GM23338 (cell line): Measurements from ENCODE around the gene MBD2. TPM values are rescaled to one million over a fixed set of nuclear protein-coding genes. Genes with fewer than 3 reads are reported as not detected.

Experiments used
- ATAC-seq: fragments of 200-7000 bp; cut with Tn5 transposase; 3 replicates; pipeline ENCODE4 v1.9.1; 2020
- DNase-seq: peaks from one replicate; pipeline ENCODE4 v3.0.0-alpha.2; 2015; ENCODE audit warnings: low spot score
- H2AFZ ChIP-seq: fragments of 200-600 bp; sonication (generic); 2 replicates; pipeline ENCODE4 v1.8.0; 2016; ENCODE audit warnings: antibody characterized with exemption, mild to moderate bottlenecking, moderate library complexity
- H3F3A ChIP-seq: fragments of 200-600 bp; sonication (generic); replicated peaks from 2 replicates; pipeline ENCODE4 v1.8.0; 2017; ENCODE audit warnings: antibody characterized with exemption, mixed run types, low read depth
- H3K27ac ChIP-seq: fragments of 200-600 bp; sonication (generic); 2 replicates; pipeline ENCODE4 v1.6.1; 2016; ENCODE audit warnings: low read depth
- H3K27me3 ChIP-seq: fragments of 200-600 bp; sonication (generic); 2 replicates; pipeline ENCODE4 v1.8.0; 2016; ENCODE audit warnings: mild to moderate bottlenecking, mixed run types, moderate library complexity; ENCODE audit not compliant: insufficient read depth
- H3K36me3 ChIP-seq: fragments of 200-600 bp; sonication (generic); 2 replicates; pipeline ENCODE4 v1.8.0; 2016; ENCODE audit warnings: mild to moderate bottlenecking; ENCODE audit not compliant: insufficient read depth
- H3K4me1 ChIP-seq: fragments of 200-600 bp; sonication (generic); 2 replicates; pipeline ENCODE4 v1.8.0; 2016; ENCODE audit warnings: mild to moderate bottlenecking, moderate library complexity; ENCODE audit not compliant: insufficient read depth
- H3K4me2 ChIP-seq: fragments of 200-600 bp; sonication (generic); 2 replicates; pipeline ENCODE4 v1.7.1; 2017; ENCODE audit warnings: mixed run types
- H3K4me3 ChIP-seq: fragments of 200-600 bp; sonication (generic); 2 replicates; pipeline ENCODE4 v1.6.1; 2016; ENCODE audit warnings: mixed run types
- H3K79me2 ChIP-seq: fragments of 200-600 bp; sonication (generic); replicated peaks from 2 replicates; pipeline ENCODE4 v1.8.0; 2017; ENCODE audit warnings: mild to moderate bottlenecking; ENCODE audit not compliant: insufficient read depth
- H3K9me2 ChIP-seq: fragments of 200-600 bp; sonication (generic); 2 replicates; pipeline ENCODE4 v1.8.0; 2017; ENCODE audit not compliant: insufficient read depth
- H4K20me1 ChIP-seq: fragments of 200-600 bp; sonication (generic); replicated peaks from 2 replicates; pipeline ENCODE4 v1.8.0; 2017; ENCODE audit warnings: mild to moderate bottlenecking; ENCODE audit not compliant: insufficient read depth
- H3K27ac Mint-ChIP-seq: 2 replicates; pipeline ENCODE4 v1.8.0; 2020; ENCODE audit warnings: inconsistent platforms, mild to moderate bottlenecking, moderate library complexity, mixed read lengths
- H3K27me3 Mint-ChIP-seq: 3 replicates; pipeline ENCODE4 v1.8.0; 2022; ENCODE audit warnings: low read depth, mild to moderate bottlenecking, moderate library complexity, mixed read lengths, inconsistent platforms; ENCODE audit not compliant: insufficient read depth, poor library complexity
- H3K36me3 Mint-ChIP-seq: 3 replicates; pipeline ENCODE4 v1.8.0; 2021; ENCODE audit warnings: low read depth, mild to moderate bottlenecking, inconsistent platforms, moderate library complexity, mixed read lengths
- H3K4me1 Mint-ChIP-seq: 3 replicates; pipeline ENCODE4 v1.8.0; 2020; ENCODE audit warnings: mild to moderate bottlenecking, inconsistent platforms, mixed read lengths
- H3K4me3 Mint-ChIP-seq: 3 replicates; pipeline ENCODE4 v1.8.0; 2021; ENCODE audit warnings: moderate library complexity, mild to moderate bottlenecking, inconsistent platforms, mixed read lengths
- H3K9me3 Mint-ChIP-seq: 3 replicates; pipeline ENCODE4 v1.8.0; 2020; ENCODE audit warnings: moderate library complexity, mild to moderate bottlenecking, inconsistent platforms, mixed read lengths
- CREB1 ChIP-seq: fragments of 250-450 bp; sonication (Bioruptor Pico); IDR thresholded peaks from 2 replicates; pipeline ENCODE4 v1.5.0; 2020; ENCODE audit warnings: low read depth, mild to moderate bottlenecking, moderate library complexity
- CTCF ChIP-seq, 2 experiments: fragments of 200-600 bp in 1 of 2; sonication (generic) in 1 of 2; conservative IDR thresholded peaks; 2 replicates each; pipeline versions ENCODE4 v1.5.1 to v1.6.1; 2016 to 2017; ENCODE audit warnings: antibody characterized with exemption in 2 of 2, low read depth in 2 of 2, mild to moderate bottlenecking in 2 of 2, moderate library complexity in 1 of 2
- ETS1 ChIP-seq: IDR thresholded peaks from 2 replicates; pipeline ENCODE4 v1.6.1; 2016; ENCODE audit warnings: antibody characterized with exemption
- EZH2 ChIP-seq: fragments of 200-600 bp; sonication (generic); IDR thresholded peaks from one replicate; pipeline ENCODE4 v1.8.0; 2017; ENCODE audit warnings: antibody characterized with exemption, mild to moderate bottlenecking, low read depth; ENCODE audit not compliant: unreplicated experiment
- EZH2phosphoT487 ChIP-seq: fragments of 200-600 bp; sonication (generic); IDR thresholded peaks from one replicate; pipeline ENCODE4 v1.8.1; 2018; ENCODE audit warnings: antibody characterized with exemption; ENCODE audit not compliant: unreplicated experiment
- JUNB ChIP-seq: IDR thresholded peaks from one replicate; pipeline ENCODE4 v1.6.1; 2016; ENCODE audit warnings: antibody characterized with exemption; ENCODE audit not compliant: unreplicated experiment
- NANOG ChIP-seq: IDR thresholded peaks from 2 replicates; pipeline ENCODE4 v1.6.1; 2016; ENCODE audit warnings: antibody characterized with exemption, borderline replicate concordance
- POLR2AphosphoS5 ChIP-seq: IDR thresholded peaks from 2 replicates; pipeline ENCODE4 v1.6.1; 2016; ENCODE audit warnings: antibody characterized with exemption, low read depth
- REST ChIP-seq: IDR thresholded peaks from one replicate; pipeline ENCODE4 v1.6.1; 2018; ENCODE audit warnings: antibody characterized with exemption; ENCODE audit not compliant: unreplicated experiment
- STAT1 ChIP-seq: IDR thresholded peaks from one replicate; pipeline ENCODE4 v1.6.1; 2016; ENCODE audit warnings: antibody characterized with exemption; ENCODE audit not compliant: unreplicated experiment
- ZNF114 ChIP-seq: fragments of 250-450 bp; sonication (Bioruptor Pico); IDR thresholded peaks from 2 replicates; pipeline ENCODE4 v1.5.0; 2020; ENCODE audit warnings: mild to moderate bottlenecking, moderate library complexity
- ZNF331 ChIP-seq: fragments of 250-450 bp; sonication (Bioruptor Pico); IDR thresholded peaks from 2 replicates; pipeline ENCODE4 v1.5.0; 2020; ENCODE audit warnings: low read depth, mild to moderate bottlenecking, moderate library complexity
- ZNF462 ChIP-seq: fragments of 250-450 bp; sonication (Bioruptor Pico); IDR thresholded peaks from 2 replicates; pipeline ENCODE4 v1.5.0; 2020; ENCODE audit warnings: mild to moderate bottlenecking, moderate library complexity
- polyA plus RNA-seq: library from polyadenylated mRNA; unstranded; fragments of >200 nt; fragmentation: Nextera tagmentation; extraction: Ambion mirVana; gene quantifications from 2 replicates; pipeline ENCODE4 v1.2.1, GENCODE V29; 2016
- total RNA-seq: library from RNA; depleted of rRNA; stranded (reverse); fragments of >200 nt; shearing (Covaris generic); gene quantifications from 2 replicates; pipeline ENCODE4 v1.2.3, GENCODE V29; 2014

The MBD2 gene
- total and polyA plus RNA-seq, 2 experiments from 2014 or later = 11.2 to 39.2 TPM

DNA sequence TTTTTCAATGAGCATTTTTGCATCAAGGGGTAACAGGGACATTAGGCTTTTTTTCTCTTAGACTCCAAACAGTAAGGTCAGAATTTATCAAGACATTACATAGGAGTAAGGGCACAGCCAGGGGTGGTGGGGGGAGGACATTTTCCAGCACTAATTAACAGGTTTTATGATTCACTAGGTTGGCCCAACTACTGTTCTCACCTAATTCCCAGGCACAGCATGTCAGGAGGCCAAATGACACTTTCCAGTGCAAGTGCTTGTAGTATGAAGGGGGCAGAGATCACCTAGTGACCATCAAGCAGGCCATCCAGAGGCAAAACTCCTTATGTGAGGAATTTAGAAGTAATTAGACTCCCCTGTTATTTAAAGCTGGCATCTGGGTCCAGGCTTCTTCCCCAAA, 3.9 kb upstream of the MBD2 start:
- Mint-ChIP-seq H3K27me3 (no peaks in the 10 kb centered on the region), H3K4me3 (no peak overlapping the region)

More for the DNA sequence above, 3.9 kb upstream of the MBD2 start:
- no peak for DNase-seq
- Histone ChIP-seq H2AFZ (no peak overlapping the region; the same call in 1 of the 2 replicates), H3K27me3 (no peaks in the 10 kb centered on the region), H3K36me3 (no peaks in the 10 kb centered on the region), H3K9me2 (peaks cover 4% of the 10 kb centered on the region), H3K4me2 (no peak overlapping the region), H3F3A (no peaks in the 10 kb centered on the region), H3K4me1 (peaks cover 7% of the 10 kb centered on the region), H3K4me3 (no peak overlapping the region), H3K79me2 (peaks cover 5% of the 10 kb centered on the region), H4K20me1 (peaks cover 1% of the 10 kb centered on the region; the same call in 1 of the 2 replicates), H3K27ac (no peak overlapping the region)
- peaks cover 4% of the 10 kb centered on the region; the same call in 2 of the 3 replicates for H3K4me1 Mint-ChIP-seq
- no peak for TF ChIP-seq ZNF114
- no peak for TF ChIP-seq CREB1 (CRISPR knock-in tag)
- no peak for TF ChIP-seq REST
- TF ChIP-seq ZNF331 = no peak
- no peak for TF ChIP-seq ETS1
- TF ChIP-seq STAT1 = no peak
- TF ChIP-seq CTCF (conservative IDR thresholded peaks at IDR 0.05; ENCODE audit: low read depth in 2 of 2) = no peak
- no peak for TF ChIP-seq EZH2
- no peak for TF ChIP-seq ZNF462 (CRISPR knock-in tag)
- TF ChIP-seq POLR2AphosphoS5 = no peak
- TF ChIP-seq NANOG = no peak
- no peak for TF ChIP-seq JUNB
- TF ChIP-seq EZH2phosphoT487 = no peak
- no peak for ATAC-seq
- H3K9me3 Mint-ChIP-seq = no peaks in the 10 kb centered on the region
- no peaks in the 10 kb centered on the region for H3K36me3 Mint-ChIP-seq
- no peak overlapping the region for H3K27ac Mint-ChIP-seq
